ENCODE results near the gene EDIL3. TPM values are rescaled to one million over a fixed set of nuclear protein-coding genes. Genes with fewer than 3 reads are reported as not detected.

The EDIL3 gene
- total and polyA plus RNA-seq, 9 of the 15 experiments (the other 6 are each of a cell fraction or from before 2014, with no cell fraction given), result 0.09 TPM; not detected in 8

DNA sequence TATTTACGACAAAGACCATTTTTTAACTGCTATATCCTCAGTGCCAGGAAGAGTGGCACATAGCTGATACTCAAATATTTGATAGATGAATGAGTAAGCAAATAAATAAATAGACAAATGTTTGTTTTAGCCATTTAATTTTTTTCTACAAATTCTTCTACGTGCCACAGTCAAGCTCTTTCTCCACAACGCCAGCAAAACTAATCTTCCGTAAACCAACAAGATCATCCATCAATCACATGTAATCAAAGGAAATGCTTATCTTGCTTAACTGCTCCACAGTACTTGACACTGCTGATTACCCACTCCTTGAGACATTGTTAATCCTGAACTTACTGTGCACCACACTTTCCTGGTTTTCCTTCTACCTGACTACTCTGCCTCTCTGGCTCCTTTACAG lies 136.7 kb downstream of the EDIL3 start:
- Histone ChIP-seq H3K36me3 (ENCODE audit: control insufficient read depth, insufficient read depth, low read length) (no peaks in the 10 kb centered on the region), H3K27ac (ENCODE audit: extremely low read depth, low read depth, low read length) (no peak overlapping the region), H3K9ac (ENCODE audit: insufficient read depth in 1 of 2, low read depth in 2 of 2, low read length in 2 of 2) (no peak overlapping the region), H3K4me1 (replicated peaks in 1 of 2; ENCODE audit: control insufficient read depth in 2 of 2, insufficient read depth in 2 of 2, low read length in 2 of 2) (no peaks in the 10 kb centered on the region), H3K27me3 (ENCODE audit: control insufficient read depth in 2 of 2, insufficient read depth in 2 of 2, low read length in 2 of 2) (no peaks in the 10 kb centered on the region), H4K20me1 (replicated peaks; ENCODE audit: control insufficient read depth, insufficient read depth, low read length) (no peaks in the 10 kb centered on the region), H3K4me3 (no peak overlapping the region), H3K9me3 (replicated peaks; ENCODE audit: control insufficient read depth, insufficient read depth, low read depth, low read length) (no peaks in the 10 kb centered on the region), H3K79me2 (ENCODE audit: control insufficient read depth, insufficient read depth, low read length) (no peaks in the 10 kb centered on the region), H3K4me2 (ENCODE audit: insufficient read depth, low read length) (no peak overlapping the region), H3K9me1 (ENCODE audit: control insufficient read depth, insufficient read depth, low read length) (no peaks in the 10 kb centered on the region), H2AFZ (ENCODE audit: low read depth, low read length) (no peak overlapping the region)
- DNase-seq (ENCODE audit: extremely low read depth in 1 of 4, low spot score in 3 of 4) (no peak), ATAC-seq (no peak), FAIRE-seq (no peak)
- BruUV-seq (replicated peaks), result no TSS peak
- ChIA-PET CTCF (ENCODE audit: low intra/inter-chr PET ratio) (no interaction called here), POLR2A (no interaction called here)
- in situ Hi-C loops (cut with MboI) (no loop called here), intact Hi-C loops (cut with micrococcal nuclease) (no loop called here)
- no peak for TF ChIP-seq PML (IDR thresholded peaks at IDR 0.05; ENCODE audit: low read length)
- no peak for TF ChIP-seq ZNF76 (CRISPR knock-in tag; IDR thresholded peaks at IDR 0.05; ENCODE audit: borderline replicate concordance)
- no peak for TF ChIP-seq NCOA6 (IDR thresholded peaks at IDR 0.05)
- no peak for TF ChIP-seq ETS1 (conservative IDR thresholded peaks at IDR 0.05; ENCODE audit: control insufficient read depth, low read depth, low read length)
- TF ChIP-seq KAT7 (CRISPR knock-in tag; IDR thresholded peaks at IDR 0.05; ENCODE audit: borderline replicate concordance), result no peak
- TF ChIP-seq ZNF75A (CRISPR knock-in tag; IDR thresholded peaks at IDR 0.05), result no peak
- TF ChIP-seq, protein P1, sequence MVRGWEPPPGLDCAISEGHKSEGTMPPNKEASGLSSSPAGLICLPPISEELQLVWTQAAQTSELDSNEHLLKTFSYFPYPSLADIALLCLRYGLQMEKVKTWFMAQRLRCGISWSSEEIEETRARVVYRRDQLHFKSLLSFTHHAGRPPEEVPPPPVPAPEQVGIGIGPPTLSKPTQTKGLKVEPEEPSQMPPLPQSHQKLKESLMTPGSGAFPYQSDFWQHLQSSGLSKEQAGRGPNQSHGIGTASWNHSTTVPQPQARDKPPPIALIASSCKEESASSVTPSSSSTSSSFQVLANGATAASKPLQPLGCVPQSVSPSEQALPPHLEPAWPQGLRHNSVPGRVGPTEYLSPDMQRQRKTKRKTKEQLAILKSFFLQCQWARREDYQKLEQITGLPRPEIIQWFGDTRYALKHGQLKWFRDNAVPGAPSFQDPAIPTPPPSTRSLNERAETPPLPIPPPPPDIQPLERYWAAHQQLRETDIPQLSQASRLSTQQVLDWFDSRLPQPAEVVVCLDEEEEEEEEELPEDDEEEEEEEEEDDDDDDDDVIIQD (CRISPR knock-in tag; IDR thresholded peaks at IDR 0.05), result no peak
- no peak for TF ChIP-seq BCOR (IDR thresholded peaks at IDR 0.05)
- TF ChIP-seq TSC22D4 (tag; IDR thresholded peaks at IDR 0.05), result no peak
- TF ChIP-seq NFE2L1 (tag; IDR thresholded peaks at IDR 0.05; ENCODE audit: borderline replicate concordance, low read depth), result no peak
- TF ChIP-seq TBP (optimal IDR thresholded peaks at IDR 0.05; ENCODE audit: low read depth, low read length), result no peak
- no peak for TF ChIP-seq SMAD3 (CRISPR knock-in tag; conservative IDR thresholded peaks at IDR 0.05)
- TF ChIP-seq HDAC1 (IDR thresholded peaks at IDR 0.05), result no peak
- TF ChIP-seq GTF2F1 (IDR thresholded peaks at IDR 0.05; ENCODE audit: low read depth, low read length), result no peak
- no peak for TF ChIP-seq BRF1 (IDR thresholded peaks at IDR 0.05; ENCODE audit: borderline replicate concordance, extremely low read depth, insufficient read length)
- TF ChIP-seq NR2F6 (CRISPR knock-in tag; IDR thresholded peaks at IDR 0.05), result no peak
- TF ChIP-seq, protein P2, sequence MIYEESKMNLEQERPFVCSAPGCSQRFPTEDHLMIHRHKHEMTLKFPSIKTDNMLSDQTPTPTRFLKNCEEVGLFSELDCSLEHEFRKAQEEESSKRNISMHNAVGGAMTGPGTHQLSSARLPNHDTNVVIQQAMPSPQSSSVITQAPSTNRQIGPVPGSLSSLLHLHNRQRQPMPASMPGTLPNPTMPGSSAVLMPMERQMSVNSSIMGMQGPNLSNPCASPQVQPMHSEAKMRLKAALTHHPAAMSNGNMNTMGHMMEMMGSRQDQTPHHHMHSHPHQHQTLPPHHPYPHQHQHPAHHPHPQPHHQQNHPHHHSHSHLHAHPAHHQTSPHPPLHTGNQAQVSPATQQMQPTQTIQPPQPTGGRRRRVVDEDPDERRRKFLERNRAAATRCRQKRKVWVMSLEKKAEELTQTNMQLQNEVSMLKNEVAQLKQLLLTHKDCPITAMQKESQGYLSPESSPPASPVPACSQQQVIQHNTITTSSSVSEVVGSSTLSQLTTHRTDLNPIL (CRISPR knock-in tag; IDR thresholded peaks at IDR 0.05), result no peak
- WGBS (ENCODE audit: insufficient coverage, low coverage, missing lambda C conversion rate), result 2% methylated on average over 4 of the region's 4 CpGs

Data from K562 (cell line).